Lung (tissue), 12 donors: Measurements from ENCODE around the gene IFT122. TPM values are rescaled to one million over a fixed set of nuclear protein-coding genes. Genes with fewer than 3 reads are reported as not detected.
A peak's percentile ranks its signal among the peaks of the same experiment; 100 is the strongest.
"Not testable (repeated sequence)": the region's sequence is repeated elsewhere in the genome, so short reads cannot be mapped to it uniquely, and the experiment has no call there.

Experiments
- ATAC-seq: fragments of 200-7000 bp; cut with Tn5 transposase; one replicate; pipeline ENCODE4 v1.9.1; 2020; ENCODE audit warnings: moderate number of reproducible peaks; ENCODE audit not compliant: insufficient read depth, low FRiP score
- DNase-seq, 3 donors: peaks; one replicate each; pipeline ENCODE4 v3.0.0-alpha.2; 2013 to 2017
- H3K27ac ChIP-seq, 2 donors: one replicate each; pipeline ENCODE4 v1.5.1; 2013; ENCODE audit warnings: mild to moderate bottlenecking in 2 of 2, moderate library complexity in 2 of 2, control low read depth in 1 of 2, inconsistent platforms in 1 of 2, low read depth in 1 of 2, low read length in 1 of 2
- H3K27me3 ChIP-seq, 3 donors: one replicate each; pipeline ENCODE4 v1.5.1; 2013; ENCODE audit warnings: low read length in 2 of 3; ENCODE audit not compliant: control insufficient read depth in 3 of 3, insufficient read depth in 3 of 3
- H3K36me3 ChIP-seq, 4 donors: one replicate each; pipeline ENCODE4 v1.5.1; 2013; ENCODE audit warnings: low read length in 4 of 4, mild to moderate bottlenecking in 1 of 4, moderate library complexity in 1 of 4; ENCODE audit not compliant: control insufficient read depth in 4 of 4, insufficient read depth in 4 of 4
- H3K4me1 ChIP-seq, 5 donors: one replicate each; pipeline ENCODE4 v1.5.1; 2013; ENCODE audit warnings: low read length in 5 of 5, mild to moderate bottlenecking in 2 of 5, moderate library complexity in 1 of 5; ENCODE audit not compliant: control insufficient read depth in 5 of 5, insufficient read depth in 5 of 5
- H3K4me3 ChIP-seq: one replicate; pipeline ENCODE4 v1.5.1; 2013; ENCODE audit warnings: mild to moderate bottlenecking, control low read depth, moderate library complexity
- H3K9ac ChIP-seq, 2 donors: one replicate each; pipeline ENCODE4 v1.5.1; 2013; ENCODE audit warnings: low read length in 2 of 2, control low read depth in 1 of 2; ENCODE audit not compliant: insufficient read depth in 1 of 2
- H3K9me3 ChIP-seq, 4 donors: one replicate each; pipeline ENCODE4 v1.5.1; 2013; ENCODE audit warnings: low read length in 3 of 4, mild to moderate bottlenecking in 1 of 4, moderate library complexity in 1 of 4; ENCODE audit not compliant: control insufficient read depth in 4 of 4, insufficient read depth in 3 of 4
- whole genome bisulfite sequencing, 2 donors: extraction: QIAGEN DNeasy Blood & Tissue Kit; methylation state at CpG; one replicate each; pipeline ENCODE4 v1.1.7; 2013; 5-methylcytosine and 5-hydroxymethylcytosine counted together
- polyA plus RNA-seq, 2 donors: library from polyadenylated mRNA; stranded (reverse); fragments of 200-250 nt; gene quantifications; one replicate each; pipeline ENCODE4 v1.2.1, GENCODE V29; 2013
- total RNA-seq, 2 donors: library from RNA; depleted of rRNA in 1 of 2; stranded (reverse); fragments of >200 nt in 1 of 2; gene quantifications; one replicate each; pipeline ENCODE4 v1.2.1, GENCODE V29; 2014 to 2021
- TF ChIP-seq, protein P1 (sequence below): IDR thresholded peaks from 2 replicates; pipeline ENCODE4 v1.5.1; 2012; ENCODE audit warnings: mild to moderate bottlenecking; ENCODE audit errors: control extremely low read depth, extremely low read depth
- donor health status: control.
- donor health status: control.
- donor health status: Bipolar disorder and iron deficiency.
- donor health status: healthy.
- donor health status: DM: yes; HTN: yes; CAD: no.

IFT122 gene
- total and polyA plus RNA-seq, 4 donors = 11.0 to 65.7 (median 31.7) TPM

DNA sequence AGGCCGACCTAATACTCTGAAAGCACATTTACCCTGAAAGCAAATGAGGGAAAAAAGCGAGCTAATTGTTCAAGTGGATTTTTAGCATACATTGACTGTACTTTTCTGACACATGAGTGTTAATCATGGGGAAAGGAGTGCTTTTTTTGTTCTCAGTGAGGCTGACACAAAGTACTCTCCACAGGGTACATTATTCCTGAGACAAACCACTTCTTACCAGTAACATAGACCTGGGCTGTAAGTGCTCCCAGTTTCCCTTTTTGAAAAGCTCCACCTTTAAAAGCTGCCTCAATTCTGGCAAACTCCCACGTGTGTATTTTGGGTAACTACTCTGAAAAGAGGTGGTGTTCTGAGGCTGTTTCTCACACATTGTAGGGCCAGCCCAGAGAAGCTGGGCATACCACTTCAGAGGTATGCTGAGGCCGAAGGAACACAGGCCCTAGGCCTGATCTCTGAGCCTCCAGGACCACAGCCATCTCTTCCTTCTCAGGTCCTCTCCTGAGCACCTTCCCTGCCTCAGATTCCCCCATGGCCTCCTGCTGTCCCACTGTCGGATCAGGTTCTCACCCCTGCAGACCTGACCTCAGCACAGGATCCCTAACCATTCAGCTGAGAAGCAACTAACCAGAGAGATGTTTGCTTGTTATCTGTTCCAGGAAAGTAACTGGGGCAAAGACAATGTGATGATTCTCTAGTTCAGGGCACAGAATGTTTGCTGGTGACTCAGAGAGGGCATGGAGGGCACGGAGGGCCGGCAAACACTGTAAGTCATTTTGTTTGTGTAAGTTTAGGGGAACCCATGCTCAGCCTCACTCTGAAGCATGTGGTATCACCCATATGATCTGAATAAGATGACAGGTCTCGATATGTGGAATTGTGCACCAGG is 58.8 kb downstream of the IFT122 start:
- Histone ChIP-seq H3K4me1 (peaks cover 2 to 24% (median 9%) of the 10 kb centered on the region in 5 donors), H3K36me3 (peaks cover 0 to 34% (median 14%) of the 10 kb centered on the region in 4 donors), H3K27ac (peak overlapping the region; percentile 75 to 87)
- H3K9me3 ChIP-seq, H3K4me3 ChIP-seq, DNase-seq, H3K27me3 ChIP-seq, H3K9ac ChIP-seq: not testable (repeated sequence)
- WGBS, 2 donors = 64 to 80% methylated on average over 7 to 8 of the region's 8 CpGs
- peak; percentile 14 for ATAC-seq

DNA sequence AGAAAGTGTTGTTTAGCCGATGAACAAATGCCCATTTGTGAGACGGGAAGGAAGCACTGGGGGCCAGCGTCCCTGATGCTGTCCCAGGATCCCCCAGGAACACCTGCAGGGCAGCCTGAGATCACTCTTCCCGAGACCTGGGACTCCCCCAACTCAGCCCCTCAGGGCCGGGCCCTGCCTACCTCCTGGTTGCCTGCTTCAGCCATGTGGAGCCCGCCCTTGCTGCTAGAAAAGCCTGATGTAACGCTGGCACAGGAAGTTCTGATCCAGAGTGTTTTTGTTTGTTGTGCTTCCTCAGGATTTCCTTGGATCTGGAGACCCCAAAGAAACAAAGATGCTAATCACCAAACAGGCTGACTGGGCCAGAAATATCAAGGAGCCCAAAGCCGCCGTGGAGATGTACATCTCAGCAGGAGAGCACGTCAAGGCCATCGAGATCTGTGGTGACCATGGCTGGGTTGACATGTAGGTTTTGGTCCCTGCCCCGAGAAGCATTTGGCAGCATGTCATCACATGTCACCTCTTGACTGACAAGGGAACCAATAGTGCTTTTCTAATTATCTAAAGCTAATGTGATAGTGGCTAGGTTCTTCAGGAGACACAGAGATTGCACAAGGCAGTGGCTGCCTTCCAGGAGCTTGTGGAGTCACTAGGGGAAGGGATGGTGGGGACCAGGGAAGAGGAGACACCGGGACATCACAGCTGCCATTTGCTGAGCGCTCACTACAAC is 59.7 kb downstream of the IFT122 start:
- not testable (repeated sequence) for H3K4me3 ChIP-seq, H3K9me3 ChIP-seq, H3K27me3 ChIP-seq, ATAC-seq, H3K9ac ChIP-seq
- WGBS, 2 donors = 74 to 79% methylated on average over 12 to 13 of the region's 14 CpGs
- Histone ChIP-seq H3K4me1 (peaks cover 2 to 25% (median 8%) of the 10 kb centered on the region in 5 donors), H3K36me3 (peaks cover 0 to 37% (median 18%) of the 10 kb centered on the region in 4 donors), H3K27ac (peak overlapping the region; percentile 38 to 73)
- DNase-seq = peak in 1 of 3 donors; percentile 22

DNA sequence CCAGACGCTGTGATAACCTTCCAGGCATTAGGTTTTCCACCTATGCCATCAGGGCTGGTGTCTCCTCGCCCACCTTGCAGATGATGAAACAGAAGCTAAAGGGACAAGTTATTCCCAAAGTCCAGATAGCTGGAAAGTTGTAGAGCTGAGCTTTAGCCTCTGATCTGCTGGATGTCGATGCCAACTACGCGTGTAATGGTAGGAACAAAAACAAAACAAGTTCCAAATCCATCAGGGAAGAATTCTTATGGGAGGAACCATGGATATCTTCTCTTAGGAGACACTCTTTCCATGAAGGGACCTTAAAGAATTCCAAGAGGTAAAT is 60.3 kb downstream of the IFT122 start:
- Histone ChIP-seq H3K9me3 (no peaks in the 10 kb centered on the region), H3K4me1 (peaks cover 2 to 24% (median 8%) of the 10 kb centered on the region in 5 donors), H3K4me3 (no peak overlapping the region), H3K9ac (no peak overlapping the region), H3K36me3 (peaks cover 0 to 39% (median 21%) of the 10 kb centered on the region in 4 donors), H3K27ac (peak overlapping the region; percentile 38 to 73), H3K27me3 (no peaks in the 10 kb centered on the region)
- ATAC-seq (no peak), DNase-seq (no peak)
- TF ChIP-seq, protein P1, sequence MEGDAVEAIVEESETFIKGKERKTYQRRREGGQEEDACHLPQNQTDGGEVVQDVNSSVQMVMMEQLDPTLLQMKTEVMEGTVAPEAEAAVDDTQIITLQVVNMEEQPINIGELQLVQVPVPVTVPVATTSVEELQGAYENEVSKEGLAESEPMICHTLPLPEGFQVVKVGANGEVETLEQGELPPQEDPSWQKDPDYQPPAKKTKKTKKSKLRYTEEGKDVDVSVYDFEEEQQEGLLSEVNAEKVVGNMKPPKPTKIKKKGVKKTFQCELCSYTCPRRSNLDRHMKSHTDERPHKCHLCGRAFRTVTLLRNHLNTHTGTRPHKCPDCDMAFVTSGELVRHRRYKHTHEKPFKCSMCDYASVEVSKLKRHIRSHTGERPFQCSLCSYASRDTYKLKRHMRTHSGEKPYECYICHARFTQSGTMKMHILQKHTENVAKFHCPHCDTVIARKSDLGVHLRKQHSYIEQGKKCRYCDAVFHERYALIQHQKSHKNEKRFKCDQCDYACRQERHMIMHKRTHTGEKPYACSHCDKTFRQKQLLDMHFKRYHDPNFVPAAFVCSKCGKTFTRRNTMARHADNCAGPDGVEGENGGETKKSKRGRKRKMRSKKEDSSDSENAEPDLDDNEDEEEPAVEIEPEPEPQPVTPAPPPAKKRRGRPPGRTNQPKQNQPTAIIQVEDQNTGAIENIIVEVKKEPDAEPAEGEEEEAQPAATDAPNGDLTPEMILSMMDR = no peak
- WGBS, 2 donors = 80 to 92% methylated on average over 5 of the region's 5 CpGs

DNA sequence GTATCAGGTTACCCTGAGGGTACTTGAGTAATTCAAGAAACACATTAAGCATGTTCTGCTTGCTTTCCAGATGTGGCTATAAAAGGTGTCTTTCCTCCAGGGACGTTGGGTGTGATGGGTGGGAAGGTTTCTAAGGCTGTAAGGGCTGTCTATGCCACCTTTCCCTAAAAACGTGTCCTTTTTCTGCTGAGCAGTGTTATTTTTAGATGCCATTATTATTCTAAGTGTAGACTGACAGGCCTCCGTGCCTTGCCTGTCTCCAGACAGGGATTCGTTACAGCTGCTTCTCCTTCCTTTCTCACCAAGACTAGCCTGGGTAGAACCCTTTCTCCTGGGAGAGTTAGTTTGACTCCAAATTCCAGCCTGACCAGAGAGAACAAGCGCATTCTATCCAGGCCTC is 61.6 kb downstream of the IFT122 start:
- Histone ChIP-seq H3K9ac (no peak overlapping the region), H3K27me3 (no peaks in the 10 kb centered on the region), H3K27ac (peak overlapping the region in 1 of 2 donors; percentile 49), H3K9me3 (no peaks in the 10 kb centered on the region), H3K4me1 (peaks cover 2 to 21% (median 11%) of the 10 kb centered on the region in 5 donors), H3K36me3 (peaks cover 0 to 47% (median 28%) of the 10 kb centered on the region in 4 donors), H3K4me3 (no peak overlapping the region)
- DNase-seq (no peak), ATAC-seq (no peak)
- 79 to 94% methylated on average over 5 of the region's 5 CpGs for WGBS, 2 donors
- TF ChIP-seq, protein P1 = no peak
